Neural progenitor cell (in vitro differentiated cells): ENCODE results near the gene IQSEC1. TPM values are rescaled to one million over a fixed set of nuclear protein-coding genes. Genes with fewer than 3 reads are reported as not detected.
A peak's percentile ranks its signal among the peaks of the same experiment; 100 is the strongest.

Experiments
- DNase-seq: peaks from one replicate; pipeline ENCODE4 v3.0.0-alpha.2; 2016; ENCODE audit warnings: low spot score
- H2AFZ ChIP-seq: fragments of 200-600 bp; sonication (generic); replicated peaks from 2 replicates; pipeline ENCODE4 v1.6.1; 2016; ENCODE audit warnings: antibody characterized with exemption
- H3F3A ChIP-seq: fragments of 200-600 bp; sonication (generic); 2 replicates; pipeline ENCODE4 v1.6.1; 2016; ENCODE audit warnings: antibody characterized with exemption, low read depth
- H3K27ac ChIP-seq: fragments of 200-600 bp; sonication (generic); 2 replicates; pipeline ENCODE4 v1.5.1; 2016; ENCODE audit warnings: mild to moderate bottlenecking
- H3K27me3 ChIP-seq: fragments of 200-600 bp; sonication (generic); 2 replicates; pipeline ENCODE4 v1.6.1; 2016; ENCODE audit warnings: mild to moderate bottlenecking, moderate library complexity
- H3K36me3 ChIP-seq: fragments of 200-600 bp; sonication (generic); 2 replicates; pipeline ENCODE4 v1.5.1; 2016
- H3K4me1 ChIP-seq: fragments of 200-600 bp; sonication (generic); 2 replicates; pipeline ENCODE4 v1.6.1; 2016; ENCODE audit warnings: mixed run types
- H3K4me2 ChIP-seq: fragments of 200-600 bp; sonication (generic); 2 replicates; pipeline ENCODE4 v1.6.1; 2016
- H3K4me3 ChIP-seq: fragments of 200-600 bp; sonication (generic); 2 replicates; pipeline ENCODE4 v1.5.1; 2016
- H3K79me2 ChIP-seq: fragments of 200-600 bp; sonication (generic); 2 replicates; pipeline ENCODE4 v1.6.1; 2016; ENCODE audit warnings: low read depth
- H3K9ac ChIP-seq: fragments of 200-600 bp; sonication (generic); 2 replicates; pipeline ENCODE4 v1.6.1; 2016
- H3K9me3 ChIP-seq: fragments of 200-600 bp; sonication (generic); 2 replicates; pipeline ENCODE4 v1.5.1; 2016; ENCODE audit warnings: low read depth
- H4K20me1 ChIP-seq: fragments of 200-600 bp; sonication (generic); 2 replicates; pipeline ENCODE4 v1.6.1; 2016; ENCODE audit warnings: low read depth
- H3K27ac Mint-ChIP-seq: 3 replicates; pipeline ENCODE4 v1.8.0; 2021; ENCODE audit warnings: mixed read lengths
- H3K27me3 Mint-ChIP-seq: 2 replicates; pipeline ENCODE4 v1.8.0; 2022; ENCODE audit warnings: low read depth, mild to moderate bottlenecking, inconsistent platforms, moderate library complexity, mixed read lengths; ENCODE audit not compliant: insufficient read depth
- H3K36me3 Mint-ChIP-seq: 3 replicates; pipeline ENCODE4 v1.8.0; 2021; ENCODE audit warnings: mixed read lengths
- H3K4me1 Mint-ChIP-seq: 3 replicates; pipeline ENCODE4 v1.8.0; 2021; ENCODE audit warnings: mixed read lengths
- H3K4me3 Mint-ChIP-seq: 3 replicates; pipeline ENCODE4 v1.8.0; 2021; ENCODE audit warnings: mild to moderate bottlenecking, moderate library complexity, mixed read lengths
- H3K9me3 Mint-ChIP-seq: 3 replicates; pipeline ENCODE4 v1.8.0; 2020; ENCODE audit warnings: mixed read lengths
- EZH2 ChIP-seq: fragments of 200-600 bp; sonication (generic); IDR thresholded peaks from 2 replicates; pipeline ENCODE4 v1.6.1; 2017; ENCODE audit warnings: antibody characterized with exemption, mild to moderate bottlenecking, moderate library complexity
- EZH2phosphoT487 ChIP-seq: fragments of 200-600 bp; sonication (generic); IDR thresholded peaks from 2 replicates; pipeline ENCODE4 v1.6.1; 2017; ENCODE audit warnings: antibody characterized with exemption
- total RNA-seq: library from RNA; depleted of rRNA; stranded (reverse); fragments of >200 nt; gene quantifications from 2 replicates; pipeline ENCODE4 v1.2.3, GENCODE V29; 2015; ENCODE audit warnings: low replicate concordance
- TF ChIP-seq, protein P1 (sequence below): fragments of 200-600 bp; sonication (generic); IDR thresholded peaks from 2 replicates; pipeline ENCODE4 v1.5.1; 2017; ENCODE audit warnings: antibody characterized with exemption, mild to moderate bottlenecking

The IQSEC1 gene
- total RNA-seq, 1 donor from 2014 or later, result 8.9 TPM

DNA sequence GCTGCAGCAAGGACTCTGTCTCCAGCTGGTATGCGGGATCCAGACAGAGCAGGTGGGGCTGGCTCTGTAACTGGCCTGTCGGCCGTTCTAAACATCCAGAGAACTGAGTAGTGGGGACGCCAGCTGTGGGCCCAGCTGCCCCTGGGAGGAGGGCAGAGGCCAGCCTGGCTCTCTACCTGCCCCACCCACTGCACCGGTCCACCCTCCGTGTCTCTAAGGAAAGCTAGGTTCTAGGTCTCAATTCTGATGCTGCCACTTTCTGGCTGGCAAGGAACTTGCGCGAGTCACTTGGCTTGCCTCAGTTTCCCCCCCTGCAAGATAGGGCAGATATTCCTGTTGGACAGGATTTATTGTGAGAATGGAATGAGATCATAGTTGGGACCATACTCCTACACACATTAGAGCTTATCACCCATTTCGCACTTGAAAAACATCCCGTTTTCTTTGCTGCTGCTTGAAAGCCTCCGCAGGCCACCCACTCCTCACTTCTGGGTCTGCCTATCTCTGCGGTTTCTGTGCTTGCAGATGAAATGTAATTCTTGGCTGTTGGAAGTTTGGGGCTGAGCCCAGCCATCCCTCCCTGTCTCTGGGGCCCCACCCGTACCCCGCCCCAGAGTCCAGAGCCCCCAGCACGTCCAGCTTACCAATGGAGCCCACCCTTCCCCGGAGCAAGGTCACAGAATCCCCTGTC is 65.8 kb downstream of the IQSEC1 start:
- Histone ChIP-seq H3K27ac (no peak overlapping the region), H3K4me3 (no peak overlapping the region), H3K36me3 (no peaks in the 10 kb centered on the region), H3K79me2 (no peaks in the 10 kb centered on the region), H3K9ac (no peak overlapping the region), H3K27me3 (no peaks in the 10 kb centered on the region), H2AFZ (no peak overlapping the region), H3K4me2 (no peak overlapping the region), H3K4me1 (peaks cover 31% of the 10 kb centered on the region), H3F3A (peaks cover 5% of the 10 kb centered on the region), H3K9me3 (no peaks in the 10 kb centered on the region), H4K20me1 (peaks cover 10% of the 10 kb centered on the region)
- Mint-ChIP-seq H3K36me3 (no peaks in the 10 kb centered on the region), H3K4me1 (peaks cover 70% of the 10 kb centered on the region), H3K4me3 (no peak overlapping the region), H3K27ac (no peak overlapping the region), H3K9me3 (no peaks in the 10 kb centered on the region), H3K27me3 (peaks cover 3% of the 10 kb centered on the region)
- no peak for TF ChIP-seq EZH2phosphoT487
- no peak for TF ChIP-seq EZH2
- no peak for DNase-seq

DNA sequence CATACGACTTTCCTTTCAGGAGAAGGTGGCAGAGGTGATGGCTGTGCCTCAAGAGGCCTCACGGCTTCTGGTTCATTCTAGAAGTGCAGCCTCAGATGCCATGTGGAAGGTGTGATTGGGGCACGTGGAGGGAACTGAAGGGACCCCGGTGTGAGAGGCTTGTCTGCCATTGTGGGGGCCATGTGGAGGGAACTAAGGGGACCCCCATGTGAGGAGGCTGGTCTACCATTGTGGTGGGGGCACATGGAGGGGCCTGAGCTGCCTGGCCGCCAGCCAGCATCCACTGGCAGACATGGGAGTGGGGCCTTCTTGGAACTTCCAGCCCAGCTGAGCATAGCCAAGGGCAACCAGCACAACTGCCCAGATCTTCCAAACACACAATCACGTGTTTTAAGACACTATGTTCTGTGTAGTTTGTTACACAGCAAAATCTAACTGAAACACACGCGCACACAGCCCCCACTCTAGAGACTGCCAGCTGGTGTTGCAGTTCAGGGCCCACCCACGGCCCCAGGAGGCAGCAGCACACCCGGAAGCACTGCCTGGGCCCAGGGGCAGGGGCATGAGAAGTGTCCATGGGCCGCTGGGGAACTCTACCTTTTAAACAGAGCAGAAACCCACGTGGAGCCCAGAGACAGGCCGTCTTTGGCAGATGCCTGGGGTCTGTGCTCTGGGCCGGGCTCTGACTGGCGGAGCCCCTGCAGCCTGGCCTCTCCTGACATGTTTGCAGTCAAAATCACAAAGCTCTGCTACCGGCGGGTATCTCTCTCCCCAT is 66.8 kb downstream of the IQSEC1 start:
- TF ChIP-seq, protein P1, sequence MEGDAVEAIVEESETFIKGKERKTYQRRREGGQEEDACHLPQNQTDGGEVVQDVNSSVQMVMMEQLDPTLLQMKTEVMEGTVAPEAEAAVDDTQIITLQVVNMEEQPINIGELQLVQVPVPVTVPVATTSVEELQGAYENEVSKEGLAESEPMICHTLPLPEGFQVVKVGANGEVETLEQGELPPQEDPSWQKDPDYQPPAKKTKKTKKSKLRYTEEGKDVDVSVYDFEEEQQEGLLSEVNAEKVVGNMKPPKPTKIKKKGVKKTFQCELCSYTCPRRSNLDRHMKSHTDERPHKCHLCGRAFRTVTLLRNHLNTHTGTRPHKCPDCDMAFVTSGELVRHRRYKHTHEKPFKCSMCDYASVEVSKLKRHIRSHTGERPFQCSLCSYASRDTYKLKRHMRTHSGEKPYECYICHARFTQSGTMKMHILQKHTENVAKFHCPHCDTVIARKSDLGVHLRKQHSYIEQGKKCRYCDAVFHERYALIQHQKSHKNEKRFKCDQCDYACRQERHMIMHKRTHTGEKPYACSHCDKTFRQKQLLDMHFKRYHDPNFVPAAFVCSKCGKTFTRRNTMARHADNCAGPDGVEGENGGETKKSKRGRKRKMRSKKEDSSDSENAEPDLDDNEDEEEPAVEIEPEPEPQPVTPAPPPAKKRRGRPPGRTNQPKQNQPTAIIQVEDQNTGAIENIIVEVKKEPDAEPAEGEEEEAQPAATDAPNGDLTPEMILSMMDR, result no peak
- no peak for TF ChIP-seq EZH2
- TF ChIP-seq EZH2phosphoT487, result no peak
- no peaks in the 10 kb centered on the region for H3K27me3 ChIP-seq
- no peak overlapping the region for H3K9ac ChIP-seq

DNA sequence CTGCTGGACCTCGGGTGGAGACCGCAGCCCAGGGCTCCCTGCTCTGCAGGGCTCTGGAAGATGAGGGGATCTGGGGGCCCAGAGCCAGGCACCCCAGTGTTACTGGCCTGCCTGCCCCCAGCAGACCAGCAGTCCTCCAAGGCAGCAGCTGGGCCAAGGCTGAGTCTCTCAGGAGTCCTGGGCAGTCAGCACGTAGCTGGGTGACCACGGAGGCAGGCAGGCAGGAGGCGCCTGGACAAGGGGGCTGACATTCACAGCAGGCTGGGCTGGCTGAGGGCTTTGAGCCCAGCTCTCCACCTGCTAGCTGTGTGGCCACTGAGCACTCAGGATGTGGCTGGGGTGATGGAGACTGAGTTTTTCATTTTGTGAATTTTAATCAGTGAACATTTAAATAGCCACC is 67.9 kb downstream of the IQSEC1 start:
- Histone ChIP-seq H3K4me2 (no peak overlapping the region), H3K4me3 (no peak overlapping the region), H2AFZ (no peak overlapping the region), H3F3A (peaks cover 5% of the 10 kb centered on the region), H3K9ac (no peak overlapping the region), H3K27ac (no peak overlapping the region), H3K9me3 (no peaks in the 10 kb centered on the region), H3K4me1 (peaks cover 16% of the 10 kb centered on the region), H3K36me3 (no peaks in the 10 kb centered on the region), H3K79me2 (no peaks in the 10 kb centered on the region), H3K27me3 (no peaks in the 10 kb centered on the region), H4K20me1 (peaks cover 3% of the 10 kb centered on the region)
- H3K9me3 Mint-ChIP-seq, result no peaks in the 10 kb centered on the region
- H3K36me3 Mint-ChIP-seq, result no peaks in the 10 kb centered on the region
- peaks cover 62% of the 10 kb centered on the region for H3K4me1 Mint-ChIP-seq
- no peak for TF ChIP-seq EZH2phosphoT487
- no peak for TF ChIP-seq EZH2
- TF ChIP-seq, protein P1, result no peak
- H3K27me3 Mint-ChIP-seq, result peaks cover 2% of the 10 kb centered on the region
- no peak overlapping the region for H3K4me3 Mint-ChIP-seq
- DNase-seq, result no peak
- peak overlapping the region; percentile 82 for H3K27ac Mint-ChIP-seq

More for the DNA sequence above, 66.8 kb downstream of the IQSEC1 start:
- no peaks in the 10 kb centered on the region for H3K9me3 ChIP-seq
- no peak overlapping the region for H3K4me2 ChIP-seq
- no peak overlapping the region for H3K27ac ChIP-seq
- H3F3A ChIP-seq, result peaks cover 5% of the 10 kb centered on the region
- peaks cover 25% of the 10 kb centered on the region for H3K4me1 ChIP-seq
- peaks cover 68% of the 10 kb centered on the region for H3K4me1 Mint-ChIP-seq
- peaks cover 3% of the 10 kb centered on the region for H3K27me3 Mint-ChIP-seq
- H3K4me3 Mint-ChIP-seq, result no peak overlapping the region
- no peaks in the 10 kb centered on the region for H3K36me3 Mint-ChIP-seq
- H3K79me2 ChIP-seq, result no peaks in the 10 kb centered on the region
- H3K4me3 ChIP-seq, result no peak overlapping the region
- peaks cover 10% of the 10 kb centered on the region for H4K20me1 ChIP-seq
- H3K9me3 Mint-ChIP-seq, result no peaks in the 10 kb centered on the region
- no peak overlapping the region for H2AFZ ChIP-seq
- DNase-seq, result no peak
- H3K36me3 ChIP-seq, result no peaks in the 10 kb centered on the region
- H3K27ac Mint-ChIP-seq, result peak overlapping the region; percentile 21
